ENCODE results near the gene TMEM187.

The TMEM187 gene

DNA sequence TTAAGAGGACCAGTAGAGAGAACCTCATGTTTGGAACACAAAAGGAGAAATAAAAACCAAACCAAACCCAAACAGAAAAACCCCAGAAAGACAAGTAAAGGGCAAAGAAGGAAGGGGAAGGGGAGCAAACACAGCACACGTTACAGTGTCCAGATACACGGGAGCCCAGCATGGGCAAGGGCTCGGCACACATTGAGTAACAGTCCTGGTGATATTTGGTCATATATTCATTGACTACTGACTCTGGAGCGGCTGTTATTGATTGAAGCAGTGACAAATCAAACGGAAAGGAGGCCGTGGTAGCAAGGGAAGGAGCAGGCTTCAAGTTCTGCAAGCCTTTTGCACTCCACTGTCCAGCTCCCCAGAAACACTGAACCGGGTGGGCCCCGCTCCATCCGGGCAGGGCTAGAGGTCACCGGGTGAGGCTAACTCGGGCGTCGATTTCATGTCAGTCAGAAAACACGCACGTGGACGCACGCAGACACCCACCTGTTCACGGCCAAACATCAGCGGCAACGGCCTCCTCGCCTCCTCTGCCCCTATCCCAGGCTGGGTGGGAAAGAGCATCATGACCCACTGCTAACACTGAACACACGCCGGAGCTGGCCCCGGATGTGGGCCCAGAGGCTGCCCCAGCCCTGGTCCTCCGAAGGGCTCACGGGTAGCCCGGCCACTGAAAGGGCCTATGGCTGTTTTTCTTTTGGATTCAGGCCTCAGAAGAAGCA, 50.9 kb downstream of the TMEM187 start:
- DNase-seq = no peak

DNA sequence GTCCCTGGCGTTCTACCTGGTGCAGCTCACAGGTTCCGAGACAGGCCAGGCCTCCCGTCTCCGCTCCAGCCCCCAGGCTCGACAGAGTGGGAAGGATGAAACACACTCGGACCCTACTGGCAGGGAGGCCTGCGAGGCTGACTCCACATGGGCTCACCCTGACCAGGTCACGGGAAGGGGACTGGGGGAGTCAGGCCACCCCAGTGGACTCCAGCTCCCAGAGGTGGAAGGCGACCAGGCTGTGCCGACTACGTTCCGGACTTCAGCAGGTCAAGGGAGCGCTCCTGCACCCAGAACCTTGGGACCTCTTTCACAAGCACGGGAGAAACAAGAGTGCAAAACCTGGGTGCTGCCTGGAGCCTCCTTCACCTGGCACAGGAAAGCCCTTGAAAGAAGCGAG, 51.7 kb downstream of the TMEM187 start:
- no peak for DNase-seq

DNA sequence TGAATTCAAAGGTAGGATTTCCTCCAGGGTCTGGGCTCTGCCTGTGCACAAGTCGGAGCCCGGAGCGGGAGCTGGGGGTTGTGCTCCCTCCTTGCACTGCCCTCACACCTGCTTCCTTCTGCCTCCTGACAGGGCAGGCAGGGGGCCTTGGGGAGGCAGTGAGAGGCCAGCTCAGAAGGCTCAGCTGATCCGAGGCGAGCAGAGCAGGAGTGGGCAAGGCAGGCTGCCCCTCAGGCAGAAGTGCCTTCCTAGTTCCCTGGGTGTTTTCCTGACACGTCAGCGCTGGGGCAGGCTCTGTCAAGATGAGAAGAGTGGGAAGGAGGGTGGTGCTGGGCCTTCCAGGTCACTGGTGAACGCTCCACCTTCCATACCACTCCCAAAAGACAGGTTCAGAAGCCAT, 52.7 kb downstream of the TMEM187 start:
- no peak for DNase-seq

DNA sequence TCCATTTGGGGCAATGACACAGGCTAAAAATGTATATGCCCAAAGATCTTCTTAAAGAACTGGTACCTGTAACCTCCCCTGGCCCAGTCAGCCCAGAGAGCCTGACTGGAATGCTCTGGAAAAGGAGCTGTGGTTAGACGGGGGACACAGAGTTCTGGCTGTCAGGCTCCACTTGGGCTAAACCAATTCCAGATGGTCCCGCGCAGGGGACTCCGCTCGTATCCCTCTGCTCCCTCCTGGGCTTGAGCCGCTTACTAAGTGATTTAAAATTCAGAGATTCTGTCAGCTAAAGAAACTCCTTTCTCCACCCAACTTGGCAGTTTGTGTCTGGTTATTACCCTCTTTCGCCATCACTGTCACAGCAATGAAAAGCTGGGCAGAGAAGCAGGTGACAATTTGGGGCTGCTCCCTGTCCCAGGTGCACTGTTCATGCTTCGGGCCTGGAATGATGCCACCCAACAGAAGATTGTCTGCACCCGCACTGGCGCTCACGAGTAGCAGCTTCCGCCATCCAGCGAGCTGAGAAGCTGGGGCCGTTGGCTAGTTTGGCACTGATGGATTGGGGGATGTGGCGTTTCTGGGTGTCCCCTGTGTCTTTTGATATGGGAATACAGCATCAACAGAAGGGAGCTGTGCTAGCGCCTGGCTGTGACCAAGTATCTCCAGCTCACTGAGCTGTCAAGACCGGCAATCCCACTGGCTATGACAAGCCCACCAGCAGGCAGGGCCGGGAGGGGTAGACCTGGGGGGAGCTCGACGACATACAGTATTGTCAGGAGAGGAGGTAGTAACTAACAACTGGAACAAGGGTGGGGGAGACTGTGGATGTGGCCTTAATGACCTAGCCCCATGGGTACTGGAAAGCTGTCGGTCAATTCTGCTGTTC, 53.8 kb downstream of the TMEM187 start:
- no peak for DNase-seq

DNA sequence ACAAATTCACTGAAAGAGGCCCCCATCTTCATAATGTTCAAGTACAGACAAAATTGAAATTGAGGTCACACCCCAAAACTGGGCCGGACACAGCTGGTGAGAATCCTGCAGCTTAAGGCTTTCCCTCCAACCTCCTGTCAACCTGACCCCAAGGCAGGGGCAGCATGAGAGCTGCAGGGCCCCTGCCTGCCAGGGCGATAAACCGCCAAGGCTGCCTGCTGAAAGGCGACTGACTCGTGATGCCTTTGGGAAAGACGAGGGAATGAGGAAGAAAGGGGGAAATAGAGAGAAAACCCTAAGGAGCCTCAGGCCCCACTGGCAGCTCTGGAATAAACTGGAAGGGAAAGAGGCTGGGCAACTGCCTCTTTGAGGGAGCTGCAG, 54.5 kb downstream of the TMEM187 start:
- DNase-seq = no peak

DNA sequence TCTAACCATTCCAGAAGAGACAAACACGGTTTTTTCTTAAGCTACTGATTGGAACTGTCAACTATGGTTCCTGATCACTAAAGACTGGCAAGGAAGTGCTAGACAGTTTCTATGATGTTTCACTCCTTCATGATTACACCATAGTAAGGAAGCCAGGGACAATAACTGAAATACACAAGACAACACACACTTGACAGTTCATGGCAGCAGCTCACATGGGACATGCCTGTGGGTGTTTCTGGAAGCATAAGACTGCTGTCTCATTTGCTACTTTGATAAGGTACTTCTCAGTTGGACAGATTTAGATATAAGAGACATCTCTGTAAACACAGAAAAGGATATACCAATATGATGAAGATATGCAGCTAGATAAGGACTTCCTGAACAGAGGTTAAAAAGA, 55.4 kb downstream of the TMEM187 start:
- DNase-seq = no peak

DNA sequence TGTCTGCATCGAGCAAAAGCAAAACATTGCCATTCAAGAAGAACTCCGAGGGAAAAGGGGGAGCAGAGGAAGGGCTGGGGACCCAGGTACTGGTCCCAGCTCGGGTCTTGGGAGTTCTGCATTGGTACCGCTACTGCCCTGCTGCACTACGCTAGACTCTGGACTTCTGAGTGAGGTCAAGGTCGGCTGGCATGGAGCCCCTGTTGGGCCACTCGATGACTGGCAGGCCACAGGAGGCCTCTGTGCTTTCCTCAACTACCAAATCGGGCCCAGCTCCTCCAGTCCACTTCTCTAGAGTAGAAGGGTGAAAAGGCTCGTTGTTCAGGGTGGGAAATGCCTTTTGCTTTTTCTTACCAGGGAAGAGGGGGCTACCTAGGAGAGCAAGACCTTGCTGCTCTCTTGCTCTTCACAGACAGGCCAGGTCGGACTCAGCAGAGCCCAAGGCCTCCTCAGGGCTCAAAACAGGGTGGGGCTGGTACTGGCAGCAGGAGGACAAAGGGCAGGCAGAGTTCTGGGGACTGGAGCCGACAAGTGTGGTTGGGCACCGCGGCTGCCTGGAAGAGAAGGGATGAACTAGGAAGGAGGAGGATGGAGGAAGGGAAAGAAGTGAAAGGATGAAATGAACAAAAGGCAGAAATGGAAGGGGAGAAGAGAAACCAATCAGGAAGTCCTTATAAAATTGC, 56.1 kb downstream of the TMEM187 start:
- no peak for DNase-seq

DNA sequence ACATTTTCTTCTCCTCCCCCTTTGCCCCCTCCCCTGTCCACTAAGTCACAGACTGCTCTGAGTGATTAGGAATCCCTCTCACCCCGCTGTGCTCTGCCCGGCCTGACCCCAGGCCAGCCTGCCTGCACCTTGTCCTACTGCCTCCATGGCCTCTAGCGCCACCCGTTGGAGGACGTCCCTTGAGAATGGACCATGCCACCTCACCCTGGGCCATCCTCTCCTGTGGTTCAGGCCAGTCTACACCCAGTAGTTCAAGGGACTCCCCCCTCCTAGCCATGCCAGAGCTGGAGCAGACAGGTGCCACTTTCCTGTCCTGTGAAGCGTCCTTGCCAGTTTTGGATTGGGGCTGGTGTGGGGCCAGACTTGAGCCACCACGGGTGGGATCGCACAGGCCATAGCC, 56.9 kb downstream of the TMEM187 start:
- no peak for DNase-seq

DNA sequence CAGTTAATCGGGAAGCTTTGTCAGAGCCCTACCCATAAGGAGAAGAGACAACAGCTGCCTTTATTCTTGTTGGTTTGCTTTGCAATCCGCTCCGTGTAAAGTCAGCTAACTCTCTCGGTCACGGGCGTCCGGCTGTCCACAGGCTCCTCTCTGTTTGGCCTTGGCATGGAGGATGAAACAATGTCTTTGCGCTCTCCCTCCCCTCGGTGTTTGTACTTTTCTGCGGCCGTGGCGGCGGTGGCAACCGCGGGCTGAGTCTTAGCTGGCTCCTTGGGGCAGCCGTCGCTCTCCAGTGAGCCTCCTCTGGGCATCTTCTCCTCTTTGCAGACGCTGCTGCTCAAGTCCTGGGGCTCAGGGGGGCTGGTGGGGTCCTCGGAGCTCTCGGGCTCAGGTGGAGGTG, 57.7 kb downstream of the TMEM187 start:
- no peak for DNase-seq

DNA sequence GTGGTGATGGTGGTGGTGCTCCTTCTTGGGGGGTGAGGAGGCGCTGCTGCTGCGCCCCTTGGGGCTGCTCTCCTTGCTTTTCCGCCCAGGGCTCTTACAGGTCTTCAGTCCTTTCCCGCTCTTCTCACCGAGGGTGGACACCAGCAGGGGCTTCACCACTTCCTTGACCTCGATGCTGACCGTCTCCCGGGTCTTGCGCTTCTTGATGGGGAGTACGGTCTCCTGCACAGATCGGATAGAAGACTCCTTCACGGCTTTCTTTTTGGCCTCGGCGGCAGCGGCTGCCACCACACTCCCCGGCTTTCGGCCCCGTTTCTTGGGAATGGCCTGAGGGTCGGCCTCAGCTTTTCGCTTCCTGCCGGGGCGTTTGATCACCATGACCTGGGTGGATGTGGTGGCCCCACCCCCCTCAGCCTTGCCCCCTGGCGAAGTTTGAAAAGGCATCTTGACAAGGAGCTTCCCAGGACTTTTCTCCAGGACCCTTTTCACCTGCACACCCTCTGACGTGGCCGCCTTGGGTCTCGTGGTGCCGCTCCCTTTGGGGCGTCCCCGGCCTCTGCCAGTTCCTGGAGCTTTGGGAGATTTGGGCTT, 58.3 kb downstream of the TMEM187 start:
- DNase-seq = no peak

DNA sequence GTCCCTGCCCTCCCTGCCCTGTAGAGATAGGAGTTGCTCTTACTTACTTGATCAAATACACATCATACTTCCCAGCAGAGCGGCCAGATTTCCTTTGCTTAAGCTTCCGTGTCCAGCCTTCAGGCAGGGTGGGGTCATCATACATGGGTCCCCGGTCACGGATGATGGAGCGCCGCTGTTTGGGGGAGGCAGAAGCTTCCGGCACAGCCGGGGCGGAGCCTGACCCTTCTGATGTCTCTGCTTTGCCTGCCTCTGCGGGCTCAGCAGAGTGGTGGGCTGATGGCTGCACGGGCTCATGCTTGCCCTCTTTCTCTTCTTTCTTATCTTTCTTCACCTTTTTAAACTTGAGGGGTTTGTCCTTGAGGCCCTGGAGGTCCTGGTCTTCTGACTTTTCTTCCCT, 59.6 kb downstream of the TMEM187 start:
- no peak for DNase-seq

DNA sequence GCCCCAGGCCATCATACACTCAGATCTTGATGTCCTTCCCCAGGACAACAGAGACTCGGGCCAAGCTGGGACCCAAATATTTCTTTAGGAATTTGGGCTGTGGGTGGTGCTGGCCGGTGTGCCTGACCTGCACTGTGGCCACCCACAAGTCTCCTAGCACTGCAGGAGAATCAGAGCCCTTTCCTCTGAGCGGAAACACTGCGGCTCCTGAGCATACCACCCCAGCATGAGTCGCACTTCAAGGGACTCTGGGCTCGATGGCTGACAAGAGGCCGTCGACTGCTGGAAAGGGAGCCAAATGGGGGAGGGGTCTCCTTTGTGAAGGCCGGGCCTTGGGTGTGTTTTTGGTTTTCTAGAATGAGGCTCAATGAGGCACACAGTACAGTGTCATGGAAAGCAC, 60.1 kb downstream of the TMEM187 start:
- DNase-seq = no peak

Measured in NCI-H446 treated with DMSO at 0.1 percent for 48 hours (cell line).